Glutamatergic neuron (in vitro differentiated cells): Measurements from ENCODE around the gene PLPP3. TPM values are rescaled to one million over a fixed set of nuclear protein-coding genes. Genes with fewer than 3 reads are reported as not detected.
A peak's percentile ranks its signal among the peaks of the same experiment; 100 is the strongest.

Experiments
- DNase-seq: peaks from one replicate; pipeline ENCODE4 v3.0.0; 2022
- H3K27ac Mint-ChIP-seq: one replicate; pipeline ENCODE4 v1.8.0; 2020; ENCODE audit warnings: mild to moderate bottlenecking, mixed read lengths, inconsistent platforms; ENCODE audit not compliant: unreplicated experiment
- H3K27me3 Mint-ChIP-seq: one replicate; pipeline ENCODE4 v1.8.0; 2020; ENCODE audit warnings: mild to moderate bottlenecking, moderate library complexity, mixed read lengths, inconsistent platforms; ENCODE audit not compliant: unreplicated experiment
- H3K36me3 Mint-ChIP-seq: one replicate; pipeline ENCODE4 v1.8.0; 2020; ENCODE audit warnings: mild to moderate bottlenecking, mixed read lengths, inconsistent platforms; ENCODE audit not compliant: unreplicated experiment
- H3K4me1 Mint-ChIP-seq: one replicate; pipeline ENCODE4 v1.8.0; 2020; ENCODE audit warnings: mild to moderate bottlenecking, low read depth, mixed read lengths, inconsistent platforms; ENCODE audit not compliant: unreplicated experiment
- H3K4me3 Mint-ChIP-seq: one replicate; pipeline ENCODE4 v1.8.0; 2020; ENCODE audit warnings: mild to moderate bottlenecking, mixed read lengths, inconsistent platforms; ENCODE audit not compliant: unreplicated experiment
- H3K9me3 Mint-ChIP-seq: one replicate; pipeline ENCODE4 v1.8.0; 2020; ENCODE audit warnings: mild to moderate bottlenecking, moderate library complexity, mixed read lengths, inconsistent platforms; ENCODE audit not compliant: unreplicated experiment
- CTCF ChIP-seq: fragments of 200-600 bp; sonication (generic); IDR thresholded peaks from one replicate; pipeline ENCODE4 v1.5.0; 2021; ENCODE audit not compliant: partially characterized antibody, unreplicated experiment
- total RNA-seq: library from RNA; stranded (reverse); fragmentation: NEBNext Ultra II Directional; extraction: Animal tissue kit (Norgen Biotek cat#: 25700); gene quantifications from one replicate; pipeline ENCODE4 v1.2.1, GENCODE V29; 2021; ENCODE audit not compliant: unreplicated experiment

Gene PLPP3
- total RNA-seq, 1 donor from 2014 or later, result 11.7 TPM

GRCh38 chr1:56482486-56482885 lies 96.9 kb downstream of the PLPP3 start:
- Mint-ChIP-seq H3K36me3 (no peaks in the 10 kb centered on the region), H3K4me3 (no peak overlapping the region), H3K9me3 (peaks cover 3% of the 10 kb centered on the region), H3K27me3 (no peaks in the 10 kb centered on the region), H3K4me1 (peaks cover 4% of the 10 kb centered on the region), H3K27ac (no peak overlapping the region)
- no peak for TF ChIP-seq CTCF
- DNase-seq, result no peak

- Mint-ChIP-seq H3K27ac (no peak overlapping the region), H3K27me3 (peaks cover 2% of the 10 kb centered on the region), H3K4me3 (no peak overlapping the region), H3K36me3 (no peaks in the 10 kb centered on the region), H3K9me3 (peaks cover 3% of the 10 kb centered on the region), H3K4me1 (peaks cover 4% of the 10 kb centered on the region)
- TF ChIP-seq CTCF, result no peak
- DNase-seq, result no peak
These were observed 98.1 kb downstream of the PLPP3 start for GRCh38 chr1:56481140-56481694.

- Mint-ChIP-seq H3K36me3 (no peaks in the 10 kb centered on the region), H3K27me3 (peaks cover 2% of the 10 kb centered on the region), H3K4me1 (peaks cover 4% of the 10 kb centered on the region), H3K4me3 (peak overlapping the region; percentile 5), H3K9me3 (peaks cover 3% of the 10 kb centered on the region), H3K27ac (no peak overlapping the region)
- no peak for TF ChIP-seq CTCF
- DNase-seq, result no peak
These were observed 100.6 kb downstream of the PLPP3 start for GRCh38 chr1:56478734-56479133.

GRCh38 chr1:56477164-56478111 lies 101.9 kb downstream of the PLPP3 start:
- Mint-ChIP-seq H3K36me3 (no peaks in the 10 kb centered on the region), H3K27ac (peak overlapping the region; percentile 87), H3K9me3 (peaks cover 3% of the 10 kb centered on the region), H3K4me1 (peaks cover 4% of the 10 kb centered on the region), H3K4me3 (peak overlapping the region; percentile 86), H3K27me3 (peaks cover 2% of the 10 kb centered on the region)
- TF ChIP-seq CTCF, result no peak
- peak; percentile 57 for DNase-seq

GRCh38 chr1:56473582-56474270 lies 105.6 kb downstream of the PLPP3 start:
- H3K4me3 Mint-ChIP-seq, result no peak overlapping the region
- peaks cover 3% of the 10 kb centered on the region for H3K9me3 Mint-ChIP-seq
- H3K36me3 Mint-ChIP-seq, result no peaks in the 10 kb centered on the region
- peaks cover under 1% of the 10 kb centered on the region for H3K4me1 Mint-ChIP-seq
- H3K27ac Mint-ChIP-seq, result no peak overlapping the region
- TF ChIP-seq CTCF, result no peak
- peaks cover 2% of the 10 kb centered on the region for H3K27me3 Mint-ChIP-seq
- no peak for DNase-seq
